NCI-H526 (cell line): ENCODE measurements around the gene R3HCC1L.

ENCODE experiments used
- DNase-seq, 2 experiments: peaks; one replicate each; lab custom pipeline; 2025; lab: John Stamatoyannopoulos, UW

R3HCC1L gene

DNA sequence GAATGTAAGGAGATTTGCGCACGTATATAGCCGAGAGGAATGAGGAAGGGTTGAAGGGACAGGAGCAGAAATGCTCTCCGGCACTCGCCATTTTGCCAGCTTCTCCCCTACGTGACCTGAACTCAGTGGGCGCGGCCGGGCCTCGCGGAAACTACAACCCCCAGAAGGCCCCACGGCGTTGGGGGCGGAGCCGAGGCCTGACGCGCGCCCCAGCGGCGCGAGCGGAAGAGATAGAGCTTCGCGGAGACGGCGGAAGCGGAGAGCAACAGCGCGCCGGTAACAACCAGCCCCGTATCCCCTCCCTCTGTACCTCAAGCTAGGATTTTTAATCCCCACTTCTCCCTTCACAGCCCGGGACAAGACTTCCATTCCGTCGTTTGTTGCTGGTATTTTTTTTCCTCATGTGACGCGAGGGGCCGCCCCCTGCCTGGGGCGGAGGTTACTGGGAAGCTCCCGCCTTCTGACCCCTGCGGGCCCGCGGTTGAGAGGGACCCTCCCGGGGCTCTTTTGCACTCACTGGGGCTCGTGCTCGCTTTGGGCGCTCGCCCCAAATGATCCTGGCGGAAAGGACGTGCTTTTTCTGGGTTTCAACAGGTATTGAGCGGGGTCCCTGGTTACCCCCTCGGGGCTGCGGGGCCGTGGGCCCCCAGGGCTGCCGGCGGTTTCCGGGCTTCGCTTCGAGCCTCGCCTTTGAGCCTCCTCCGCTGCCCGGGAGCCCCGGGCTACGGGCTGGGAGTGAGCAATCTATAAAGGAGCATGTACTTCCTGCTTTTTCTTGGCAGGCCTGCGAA lies at the start of gene R3HCC1L:
R3HCC1L (plus strand) TSS at position 227 of the 791 bp plus-strand sequence. CDS start 73,458 bp downstream, outside the sequence.
- DNase-seq: peak; percentile 56 to 89

DNA sequence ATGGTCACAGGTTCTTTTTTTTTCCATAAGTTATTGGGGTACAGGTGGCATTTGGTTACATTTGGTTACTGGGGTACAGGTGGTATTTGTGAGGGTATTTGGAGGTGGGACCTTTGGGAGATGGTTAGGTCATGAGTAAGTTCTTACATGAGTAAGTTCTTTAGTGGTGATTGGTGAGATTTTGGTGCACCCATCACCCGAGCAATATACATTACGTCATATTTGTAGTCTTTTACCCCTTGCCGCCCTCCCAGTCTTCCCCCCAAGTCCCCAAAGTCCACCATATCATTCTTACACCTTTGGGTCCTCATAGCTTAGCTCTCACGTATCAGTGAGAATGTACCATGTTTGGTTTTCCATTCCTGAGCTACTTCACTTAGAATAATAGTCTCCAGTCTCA lies 49.2 kb upstream of the R3HCC1L start:
- DNase-seq: no peak

DNA sequence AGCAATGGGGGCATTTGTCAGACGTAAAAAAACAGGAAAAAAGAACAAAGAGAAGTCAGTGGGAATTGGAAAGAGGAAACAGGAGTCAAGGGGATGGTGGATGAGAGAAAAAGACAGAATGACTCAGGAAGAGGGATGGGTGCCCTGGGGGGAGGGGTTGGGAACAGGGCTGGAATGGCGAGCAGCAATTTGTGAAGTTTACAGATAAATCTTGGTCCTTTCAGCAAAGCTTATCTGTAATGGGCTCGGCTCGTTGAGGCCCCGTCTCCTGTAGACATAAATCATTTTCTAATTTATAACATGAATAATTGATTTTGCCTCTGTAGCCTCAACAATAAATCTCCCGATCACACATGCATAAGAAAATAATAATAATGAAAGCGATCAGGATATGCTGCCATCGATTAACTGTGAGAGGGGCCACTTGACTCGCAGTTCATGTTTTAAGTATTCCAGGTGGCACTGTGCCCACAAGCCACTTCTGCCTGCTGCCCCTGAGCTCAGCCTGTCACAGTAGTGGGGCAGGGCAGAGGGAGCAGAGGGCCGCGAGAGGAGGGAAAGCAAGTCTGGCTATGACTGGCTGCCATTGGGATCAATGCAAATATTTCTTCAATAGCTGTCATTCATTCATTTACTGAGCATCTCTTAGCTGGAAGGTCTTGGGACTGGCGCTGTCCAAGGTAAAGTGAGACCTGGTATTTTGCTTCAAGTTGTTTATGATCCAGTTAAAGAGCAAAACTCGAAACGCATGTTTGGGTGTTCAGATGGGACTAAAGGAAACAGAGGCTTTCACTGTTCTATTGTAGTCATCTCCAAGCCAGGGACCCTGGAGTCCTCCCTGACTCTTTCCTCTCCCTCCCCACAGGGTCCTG lies 47.4 kb upstream of the R3HCC1L start:
- no peak for DNase-seq

DNA sequence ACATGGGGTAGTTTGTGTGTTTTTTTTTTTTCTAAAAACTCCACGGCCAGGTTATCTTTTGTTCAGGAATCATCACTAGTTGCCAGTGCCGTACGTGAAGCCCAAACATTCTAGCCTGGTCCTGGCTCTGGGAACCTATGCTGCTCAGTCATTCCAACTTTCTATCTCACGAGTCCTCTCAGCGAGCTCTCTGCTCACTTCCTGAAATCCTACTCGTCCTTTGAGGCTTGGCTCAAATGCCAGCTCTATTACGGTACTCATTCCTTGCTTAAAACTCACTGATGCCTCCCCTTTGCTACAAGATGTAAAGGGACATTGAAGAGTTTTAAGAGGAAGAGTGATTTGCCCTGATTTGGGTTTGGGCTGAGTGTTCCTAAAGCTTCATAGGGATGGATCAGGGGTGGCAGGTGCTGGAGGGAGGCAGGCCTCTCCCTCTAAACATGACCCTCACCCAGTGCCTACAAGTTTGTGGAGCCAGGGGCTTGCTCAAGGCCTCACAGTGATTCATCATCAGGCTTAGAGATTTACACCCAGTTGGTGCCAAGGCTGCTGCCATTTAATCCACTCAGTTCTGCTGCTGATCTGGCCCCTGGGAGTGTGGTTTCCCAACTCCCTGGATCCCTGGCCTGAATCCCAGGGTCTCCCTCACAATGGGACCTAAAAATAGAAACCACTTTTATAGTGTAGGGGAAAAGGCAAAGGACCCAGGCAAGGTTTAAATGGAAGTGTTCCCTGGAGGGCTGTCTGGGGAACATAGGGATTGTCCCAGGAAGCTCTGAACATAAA lies 46.1 kb upstream of the R3HCC1L start:
- no peak for DNase-seq

DNA sequence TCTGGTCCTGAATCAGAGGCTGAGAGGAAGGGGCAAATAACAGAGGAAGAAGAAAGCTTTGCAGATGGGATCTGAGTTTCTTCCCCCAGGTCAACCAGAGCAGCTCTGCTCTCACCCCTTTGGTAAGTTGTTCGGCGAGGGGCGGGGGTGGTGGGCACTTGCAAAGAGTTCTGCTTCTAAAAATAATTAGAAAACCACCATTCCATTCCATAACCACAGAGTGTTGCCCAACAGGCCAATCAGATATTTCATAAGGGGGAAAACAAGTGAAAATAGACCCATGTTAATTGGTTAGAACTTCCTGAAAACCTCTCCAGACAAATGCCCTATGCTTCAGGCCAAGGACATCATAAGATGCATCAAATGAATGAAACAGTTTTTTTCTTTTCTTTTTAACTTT lies 43.6 kb upstream of the R3HCC1L start:
- no peak for DNase-seq

DNA sequence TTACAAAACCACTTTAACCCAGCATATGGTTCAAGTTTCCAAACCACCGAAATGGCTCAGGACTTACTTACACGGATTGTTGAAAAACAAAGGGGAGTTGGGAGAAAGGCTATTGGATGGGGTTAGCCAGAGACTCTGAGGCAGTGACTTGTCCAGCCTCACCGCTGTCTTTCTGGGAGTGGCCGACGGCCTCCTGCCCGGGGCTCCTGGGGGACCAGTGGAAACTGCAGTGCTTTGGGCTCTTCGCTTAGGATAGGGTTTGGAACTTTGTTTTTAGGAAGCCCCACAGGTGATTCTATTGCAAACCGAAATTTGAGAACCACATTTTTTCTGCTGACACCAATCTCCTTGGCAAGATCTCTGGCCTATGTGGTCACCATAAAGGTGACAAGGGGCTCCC lies 38.1 kb upstream of the R3HCC1L start:
- no peak for DNase-seq

DNA sequence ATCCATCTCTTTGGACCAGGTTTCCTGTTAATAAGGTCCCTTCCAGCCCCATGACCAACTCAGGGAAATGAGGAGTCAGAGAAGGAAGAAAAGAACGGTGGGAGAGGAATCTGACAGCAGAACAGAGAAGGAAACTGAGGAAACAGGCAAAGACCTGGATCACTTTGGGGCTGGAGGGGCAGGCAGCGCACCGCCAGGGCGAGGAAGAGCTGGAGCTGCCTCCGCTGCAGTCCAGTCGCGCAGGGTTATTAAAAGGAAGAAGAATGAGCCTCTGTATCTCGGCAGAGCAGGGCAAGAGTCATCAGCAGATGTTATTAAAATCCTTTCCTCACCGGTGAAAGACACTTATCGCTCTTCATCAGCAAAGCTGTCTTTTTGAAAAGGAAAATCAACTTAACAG lies 37.7 kb upstream of the R3HCC1L start:
- peak; percentile 2 to 43 for DNase-seq

DNA sequence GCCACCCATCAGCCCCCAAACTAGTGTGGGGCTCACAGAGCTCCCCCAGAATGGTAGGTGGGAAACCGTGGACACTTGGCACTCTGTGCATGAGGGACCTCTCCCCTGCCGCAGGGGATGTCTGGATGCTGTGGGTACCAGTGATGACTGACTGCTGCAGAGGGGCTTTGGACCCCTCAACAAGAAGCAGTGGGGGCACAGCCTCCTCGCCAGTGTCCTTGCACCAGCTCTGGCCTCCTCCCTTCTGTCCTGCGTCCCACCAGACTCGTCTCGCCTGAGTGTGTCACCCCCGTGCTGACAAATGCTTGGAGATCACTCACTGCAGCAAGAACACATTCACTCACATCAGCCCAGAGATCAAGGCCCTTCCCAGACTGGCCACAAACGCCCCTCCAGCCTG lies 37.3 kb upstream of the R3HCC1L start:
- DNase-seq: no peak

DNA sequence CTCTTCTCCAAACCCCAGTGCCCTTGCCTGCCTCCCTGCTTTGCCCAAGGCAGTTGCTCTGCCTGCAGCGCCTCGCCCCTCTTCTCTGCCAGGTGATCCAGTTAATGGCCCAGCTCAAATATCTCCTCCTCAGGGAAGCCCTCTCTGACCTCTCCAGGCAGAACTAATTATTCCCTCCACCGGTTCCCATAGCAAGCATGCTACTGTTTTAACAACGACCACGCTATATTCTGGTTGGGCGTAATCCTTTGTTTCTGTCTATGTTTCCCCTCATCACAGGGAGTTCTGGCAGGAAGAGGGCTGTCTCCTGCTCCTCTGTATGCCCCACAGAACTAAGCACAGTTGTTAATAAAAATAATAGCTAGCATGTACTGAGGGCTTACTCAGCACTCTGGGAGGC lies 36.8 kb upstream of the R3HCC1L start:
- DNase-seq: peak; percentile 32 to 65

DNA sequence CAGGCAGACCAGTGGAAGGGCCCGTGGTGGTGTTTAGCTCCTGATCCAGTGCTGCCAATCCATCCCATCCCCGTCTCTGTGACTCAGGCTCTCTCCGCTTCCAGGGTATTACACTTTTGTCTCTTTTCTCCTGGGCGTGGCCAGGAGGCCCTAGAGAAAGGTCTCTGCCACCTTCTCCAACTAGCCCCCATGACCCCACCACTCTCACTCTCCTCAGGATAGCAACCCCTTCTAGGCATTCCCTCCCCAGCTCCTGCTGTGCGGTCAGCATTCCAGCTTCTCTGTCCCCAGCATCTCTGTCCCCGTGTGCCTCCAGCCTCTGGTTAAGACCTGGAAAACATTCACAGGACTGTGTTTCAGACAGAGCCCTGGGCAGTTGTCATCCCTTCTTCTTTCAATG lies 36.2 kb upstream of the R3HCC1L start:
- no peak for DNase-seq

DNA sequence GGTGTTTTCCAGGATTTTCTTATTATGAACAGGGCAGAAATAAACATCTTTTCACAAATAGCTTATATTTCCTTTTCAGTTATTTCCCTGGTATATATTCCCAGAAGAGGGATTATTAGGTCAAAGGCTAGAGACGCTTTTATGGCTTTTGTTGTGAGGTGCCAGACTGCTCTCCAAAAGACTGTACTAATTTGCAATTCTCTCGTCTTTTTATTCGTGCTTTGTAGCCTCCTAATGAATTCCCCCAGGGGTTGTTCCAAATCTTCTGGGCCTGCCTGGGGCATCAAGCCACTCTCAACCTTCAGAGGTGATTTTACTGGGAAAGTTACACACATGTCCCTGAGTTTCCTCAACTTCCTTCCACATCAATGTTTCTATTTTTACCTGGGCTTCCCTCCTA lies 34.0 kb upstream of the R3HCC1L start:
- DNase-seq: no peak

DNA sequence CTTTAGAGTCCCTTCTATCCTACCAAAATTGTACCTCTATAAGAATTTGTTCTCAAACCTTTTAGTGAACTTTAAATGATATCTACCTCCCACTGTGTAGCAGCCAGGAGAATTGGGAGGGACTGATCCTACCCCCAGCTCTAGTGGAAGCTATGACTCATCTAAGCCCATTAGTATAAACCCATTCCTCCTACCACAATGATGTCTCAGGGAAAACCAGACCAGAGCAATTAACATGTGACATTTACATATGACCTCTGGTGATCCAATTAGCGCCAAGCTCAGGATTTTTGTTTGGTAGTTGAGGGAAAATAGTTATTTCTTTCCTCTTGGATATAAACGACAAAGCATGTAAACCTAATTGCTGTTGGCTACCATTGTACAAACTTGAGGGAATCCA lies 33.1 kb upstream of the R3HCC1L start:
- no peak for DNase-seq

DNA sequence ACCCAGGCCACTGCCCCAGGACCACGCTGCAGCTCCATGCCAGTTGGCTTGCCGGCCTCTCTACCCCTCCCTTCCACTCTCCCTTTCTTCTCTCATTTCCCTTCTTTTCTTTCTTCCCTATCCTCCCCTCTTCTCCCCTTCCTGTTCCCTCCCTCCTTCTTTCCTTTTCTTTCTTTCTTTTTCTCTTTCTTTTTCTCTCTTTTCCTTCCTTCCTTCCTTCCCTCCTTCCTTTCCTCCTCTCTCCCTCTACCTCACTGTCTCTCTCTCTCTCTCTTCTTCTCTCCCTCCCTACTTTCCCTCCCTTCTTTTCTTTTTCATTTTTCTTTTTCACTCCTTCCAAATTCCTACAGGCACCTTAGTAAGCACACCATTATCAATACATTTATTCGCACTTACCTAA lies 30.3 kb upstream of the R3HCC1L start:
- DNase-seq: no peak

DNA sequence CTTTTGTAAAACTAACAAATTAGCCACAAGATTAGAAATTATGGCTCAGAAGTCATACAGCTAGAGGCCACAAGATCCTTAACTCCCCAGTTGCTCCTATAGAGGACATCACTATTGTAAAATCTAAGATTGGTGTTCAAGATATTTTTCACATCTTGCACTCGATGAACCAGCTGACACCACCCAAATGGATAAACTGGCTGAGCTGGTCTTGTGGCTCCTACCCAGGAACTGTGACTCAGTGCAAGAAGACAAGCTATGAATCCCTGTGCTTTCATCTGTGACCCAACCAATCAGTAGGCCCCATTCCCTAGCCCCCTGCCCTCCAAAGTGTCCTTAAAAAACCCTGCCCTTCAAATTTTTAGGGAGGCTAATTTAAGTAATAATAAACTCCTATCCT lies 27.9 kb upstream of the R3HCC1L start:
- no peak for DNase-seq

DNA sequence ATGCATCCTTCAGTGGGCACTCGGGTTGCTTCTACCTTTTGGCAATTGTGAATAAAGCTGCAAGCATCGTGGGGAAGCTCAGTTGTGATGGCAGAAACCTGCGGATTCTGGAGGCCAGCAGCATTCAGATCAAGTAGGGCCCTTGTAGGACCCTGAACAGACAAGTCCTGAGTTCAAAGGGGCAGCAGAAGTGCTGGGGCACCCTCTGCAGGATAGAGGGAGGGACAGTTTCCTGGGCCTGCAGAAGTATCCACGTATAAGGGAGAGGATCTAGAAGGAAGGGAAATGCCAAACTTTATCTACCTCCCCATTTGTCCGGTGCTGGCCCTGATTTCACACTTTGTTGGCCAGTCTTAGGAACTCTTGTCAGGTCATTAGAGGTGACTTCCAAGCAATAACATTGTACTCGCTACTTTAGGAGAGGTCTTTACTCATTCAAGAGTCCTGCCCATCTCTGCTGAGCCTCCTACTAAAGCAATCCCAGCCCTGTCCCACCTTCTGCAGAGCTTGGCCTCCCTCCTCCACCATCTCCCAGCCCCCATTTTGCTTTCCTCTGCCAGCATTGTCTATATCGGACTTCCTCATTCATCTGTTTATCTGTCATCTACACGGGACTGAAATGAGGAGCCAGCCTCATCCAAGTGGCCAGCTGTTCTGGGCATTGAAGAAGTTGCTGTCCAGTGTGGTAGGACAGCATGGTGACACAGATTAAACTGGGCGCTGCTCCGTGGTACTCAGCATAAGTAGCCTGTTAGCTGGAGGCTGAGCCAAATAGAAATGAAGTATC lies 26.6 kb upstream of the R3HCC1L start:
- DNase-seq: no peak

DNA sequence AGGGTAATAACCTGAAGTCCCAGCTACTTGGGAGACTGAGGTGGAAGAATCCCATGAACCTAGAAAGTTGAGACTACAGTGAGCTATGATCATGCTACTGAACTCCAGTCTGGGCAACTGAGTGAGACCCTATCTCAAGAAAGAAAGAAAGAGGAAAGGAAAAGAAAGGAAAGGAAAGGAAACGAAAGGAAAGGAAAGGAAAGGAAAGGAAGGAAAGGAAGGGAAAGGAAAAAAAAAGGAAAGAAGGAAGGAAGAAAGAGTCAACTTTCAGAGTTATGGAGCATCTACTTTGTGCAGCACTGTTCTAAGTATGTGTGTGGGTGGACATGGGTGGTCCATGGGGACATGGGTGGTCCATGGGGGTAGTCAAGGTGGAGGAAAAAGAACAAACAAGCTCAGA lies 24.1 kb upstream of the R3HCC1L start:
- DNase-seq: no peak

DNA sequence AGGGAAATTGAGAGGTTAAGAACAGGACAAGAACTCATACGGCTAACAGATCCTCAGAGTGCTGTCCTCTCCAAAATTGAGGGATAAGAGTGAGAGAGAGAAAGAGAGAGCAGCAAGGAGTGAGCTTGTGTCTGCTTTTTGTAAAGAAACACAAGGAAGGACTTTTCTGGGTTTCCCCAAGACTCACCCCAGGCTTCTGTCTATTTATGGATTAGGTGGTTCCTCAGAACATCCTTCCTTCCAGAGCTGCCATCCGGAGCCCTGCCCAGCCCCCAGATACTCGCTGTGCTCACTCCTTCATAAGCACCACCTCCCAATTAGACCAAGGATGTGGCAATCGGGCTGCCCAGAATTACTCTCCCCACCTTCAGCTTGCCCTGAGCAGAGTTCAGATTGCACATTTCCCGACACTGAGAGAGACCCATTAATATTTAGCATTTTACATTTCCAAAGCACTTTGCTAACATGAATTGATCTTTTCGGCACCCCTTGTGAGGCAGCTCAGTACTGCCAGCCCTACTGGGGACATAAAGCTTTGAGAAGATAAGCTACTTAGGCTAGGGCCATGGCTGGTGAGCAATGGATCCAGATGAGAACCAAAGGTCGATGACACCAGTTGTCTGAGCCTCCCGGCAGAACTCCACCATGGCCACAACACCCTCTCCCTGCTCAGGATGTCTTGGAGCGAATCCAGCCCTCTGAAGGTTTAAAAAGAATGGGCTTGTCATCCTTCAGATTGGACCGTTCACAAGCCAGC lies 19.2 kb upstream of the R3HCC1L start:
- DNase-seq: no peak

DNA sequence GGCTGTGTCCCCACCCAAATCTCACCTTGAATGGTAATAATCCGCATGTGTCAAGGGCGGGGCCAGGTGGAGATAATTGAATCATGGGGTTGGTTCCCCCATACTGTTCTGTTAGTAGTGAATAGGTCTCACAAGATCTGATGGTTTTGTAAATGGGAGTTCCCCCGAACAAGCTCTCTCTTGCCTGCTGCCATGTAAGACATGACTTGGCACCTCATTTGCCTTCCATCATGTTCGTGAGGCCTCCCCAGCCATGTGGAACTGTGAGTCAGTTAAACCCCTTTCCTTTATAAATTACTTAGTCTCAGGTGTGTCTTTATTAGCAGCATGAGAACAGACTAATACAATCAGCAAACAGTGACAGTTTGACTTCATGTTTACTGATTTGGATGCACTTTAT lies 14.6 kb upstream of the R3HCC1L start:
- DNase-seq: no peak

DNA sequence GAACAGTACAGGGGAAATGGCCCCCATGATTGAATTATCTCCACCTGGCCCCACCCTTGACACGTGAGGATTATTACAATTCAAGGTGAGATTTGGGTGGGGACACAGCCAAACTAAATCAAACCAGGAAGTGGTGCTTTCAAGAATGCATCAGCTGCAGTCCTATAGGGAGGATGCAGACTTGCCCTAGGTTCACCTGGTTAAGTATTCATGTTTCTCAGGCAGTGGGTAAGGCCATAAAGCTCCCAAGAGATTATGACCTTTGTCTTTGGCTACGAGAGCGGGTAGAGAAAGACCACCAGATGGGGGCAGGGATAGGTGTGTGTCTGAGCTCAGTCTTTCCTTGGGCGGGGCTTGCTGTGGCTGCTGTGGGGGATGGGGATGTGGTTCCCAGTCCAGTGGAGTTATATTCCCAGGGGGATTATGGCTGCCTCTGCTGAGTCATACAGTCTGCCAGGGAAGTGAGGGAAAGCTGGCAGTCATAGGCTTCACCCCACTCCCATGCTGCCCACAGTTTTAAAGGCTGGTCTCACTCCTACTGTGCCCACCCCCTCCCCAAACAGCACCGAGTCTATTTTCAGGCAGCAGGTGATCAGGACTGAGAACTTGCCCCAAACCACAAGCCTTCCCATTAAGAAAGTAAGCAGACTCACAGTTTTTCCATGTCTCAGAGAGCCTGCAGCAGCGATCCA lies 8.4 kb upstream of the R3HCC1L start:
- DNase-seq: no peak

DNA sequence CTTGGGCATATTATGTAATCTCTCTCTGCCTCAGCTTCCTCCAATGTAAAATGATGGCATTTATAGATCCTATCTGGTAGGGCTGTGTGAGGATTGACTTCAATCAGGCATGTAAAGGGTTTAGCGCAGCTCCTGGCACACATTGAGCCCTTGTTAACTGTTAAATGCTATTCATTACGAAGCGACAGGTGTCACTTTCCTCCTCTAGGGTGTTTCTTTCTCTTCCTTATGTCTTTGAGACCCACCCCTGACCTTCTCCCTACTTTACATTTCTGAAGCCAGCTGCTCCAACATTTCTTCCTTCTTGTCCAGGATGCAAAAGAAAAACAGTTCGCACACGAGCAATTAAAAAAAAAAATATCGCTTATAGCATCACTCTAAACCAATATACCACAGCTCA lies 5.7 kb upstream of the R3HCC1L start:
- no peak for DNase-seq
